ENCODE data around the gene SLC22A23.

SLC22A23 gene

GRCh38 chr6:3456395-3456897 lies 404 bp downstream of the SLC22A23 start:
- H3K27ac Mint-ChIP-seq = no peak overlapping the region
- no peak overlapping the region for H3K4me3 Mint-ChIP-seq
- H3K27me3 Mint-ChIP-seq (ENCODE audit: low read depth, poor library complexity) = peaks cover 31% of the 10 kb centered on the region
- H3K36me3 Mint-ChIP-seq (ENCODE audit: low read depth) = no peaks in the 10 kb centered on the region
- DNase-seq = no peak
- TF ChIP-seq CTCF (IDR thresholded peaks at IDR 0.05) = no peak
- H3K9me3 Mint-ChIP-seq = peaks cover 3% of the 10 kb centered on the region
- H3K4me1 Mint-ChIP-seq = peaks cover 24% of the 10 kb centered on the region

GRCh38 chr6:3455569-3456394 lies 1.1 kb downstream of the SLC22A23 start:
- H3K9me3 Mint-ChIP-seq = no peaks in the 10 kb centered on the region
- no peak overlapping the region for H3K27ac Mint-ChIP-seq
- no peaks in the 10 kb centered on the region for H3K36me3 Mint-ChIP-seq (ENCODE audit: low read depth)
- DNase-seq = peak; percentile 63
- H3K27me3 Mint-ChIP-seq (ENCODE audit: low read depth, poor library complexity) = peaks cover 34% of the 10 kb centered on the region
- H3K4me1 Mint-ChIP-seq = peaks cover 24% of the 10 kb centered on the region
- TF ChIP-seq CTCF (IDR thresholded peaks at IDR 0.05) = no peak
- no peak overlapping the region for H3K4me3 Mint-ChIP-seq

GRCh38 chr6:3455147-3455568 lies 1.7 kb downstream of the SLC22A23 start:
- no peak for DNase-seq
- no peaks in the 10 kb centered on the region for H3K9me3 Mint-ChIP-seq
- no peak overlapping the region for H3K27ac Mint-ChIP-seq
- no peak overlapping the region for H3K4me3 Mint-ChIP-seq
- peaks cover 34% of the 10 kb centered on the region for H3K27me3 Mint-ChIP-seq (ENCODE audit: low read depth, poor library complexity)
- peaks cover 24% of the 10 kb centered on the region for H3K4me1 Mint-ChIP-seq
- no peaks in the 10 kb centered on the region for H3K36me3 Mint-ChIP-seq (ENCODE audit: low read depth)
- no peak for TF ChIP-seq CTCF (IDR thresholded peaks at IDR 0.05)

- DNase-seq = no peak
- Mint-ChIP-seq H3K36me3 (ENCODE audit: low read depth) (peaks cover 6% of the 10 kb centered on the region), H3K4me3 (no peak overlapping the region), H3K27me3 (ENCODE audit: low read depth, poor library complexity) (peaks cover 33% of the 10 kb centered on the region), H3K4me1 (peaks cover 20% of the 10 kb centered on the region), H3K27ac (no peak overlapping the region), H3K9me3 (no peaks in the 10 kb centered on the region)
- TF ChIP-seq CTCF (IDR thresholded peaks at IDR 0.05) = no peak
Measured at GRCh38 chr6:3454273-3455010, 2.4 kb downstream of the SLC22A23 start.

GRCh38 chr6:3453413-3454272 lies 3.2 kb downstream of the SLC22A23 start:
- H3K27ac Mint-ChIP-seq = no peak overlapping the region
- H3K36me3 Mint-ChIP-seq (ENCODE audit: low read depth) = peaks cover 14% of the 10 kb centered on the region
- no peak overlapping the region for H3K4me3 Mint-ChIP-seq
- peaks cover 30% of the 10 kb centered on the region for H3K27me3 Mint-ChIP-seq (ENCODE audit: low read depth, poor library complexity)
- no peak for TF ChIP-seq CTCF (IDR thresholded peaks at IDR 0.05)
- no peak for DNase-seq
- peaks cover 12% of the 10 kb centered on the region for H3K4me1 Mint-ChIP-seq
- H3K9me3 Mint-ChIP-seq = peaks cover 2% of the 10 kb centered on the region
